Measurements from ENCODE around the gene MARCHF9. TPM values are rescaled to one million over a fixed set of nuclear protein-coding genes. Genes with fewer than 3 reads are reported as not detected.
A peak's percentile ranks its signal among the peaks of the same experiment; 100 is the strongest.

The MARCHF9 gene
- total RNA-seq, 2 donors from 2014 or later: 11.1 to 13.2 TPM

DNA sequence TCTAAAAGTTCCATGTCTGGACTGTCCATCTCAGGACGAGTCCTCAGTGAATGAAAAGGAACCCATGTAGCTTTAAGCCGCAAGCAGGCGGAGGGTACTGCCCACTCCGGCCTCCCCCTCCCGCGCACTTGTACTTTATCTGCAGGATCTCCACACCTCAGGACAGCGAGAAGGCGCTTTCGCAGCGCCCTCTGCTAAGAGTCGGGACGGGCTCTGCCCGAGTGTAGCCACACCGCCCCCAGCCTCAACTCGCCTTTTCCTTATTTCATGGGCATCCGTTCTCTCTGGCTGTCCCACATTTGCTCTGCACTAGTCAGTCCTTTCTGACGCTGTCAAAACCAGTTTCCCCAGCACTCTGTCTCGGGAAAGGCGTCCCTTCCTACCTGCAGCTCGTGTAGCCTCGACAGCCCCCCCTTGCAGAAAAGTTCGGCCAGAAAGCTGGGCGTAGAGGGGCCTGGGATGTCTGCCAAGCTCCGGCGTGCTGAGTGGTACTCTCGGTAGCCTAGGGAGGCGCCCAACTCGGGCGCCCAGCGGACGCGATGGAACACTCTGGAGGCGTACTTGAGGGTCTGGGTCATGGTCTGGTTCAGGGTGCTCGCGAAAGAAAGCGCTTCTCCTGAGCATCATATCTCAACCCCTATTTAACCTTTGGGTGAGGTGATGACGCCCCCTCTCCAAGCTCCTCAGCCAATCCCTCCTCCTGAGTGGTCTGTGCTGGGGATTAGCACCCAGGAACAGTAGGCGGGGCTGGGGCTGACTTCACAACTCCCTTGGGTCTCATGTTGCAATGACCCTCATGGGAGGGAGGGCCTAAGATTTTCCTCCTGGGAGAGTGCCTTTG is 11.8 kb downstream of the MARCHF9 start, which contains the start of gene CYP27B1:
TSS of gene CYP27B1 (minus strand) at position 615 of the 841 bp plus-strand sequence. CDS start at position 578, 37 bp downstream.
- intact Hi-C loops (cut with DNase I): no loop called here

DNA sequence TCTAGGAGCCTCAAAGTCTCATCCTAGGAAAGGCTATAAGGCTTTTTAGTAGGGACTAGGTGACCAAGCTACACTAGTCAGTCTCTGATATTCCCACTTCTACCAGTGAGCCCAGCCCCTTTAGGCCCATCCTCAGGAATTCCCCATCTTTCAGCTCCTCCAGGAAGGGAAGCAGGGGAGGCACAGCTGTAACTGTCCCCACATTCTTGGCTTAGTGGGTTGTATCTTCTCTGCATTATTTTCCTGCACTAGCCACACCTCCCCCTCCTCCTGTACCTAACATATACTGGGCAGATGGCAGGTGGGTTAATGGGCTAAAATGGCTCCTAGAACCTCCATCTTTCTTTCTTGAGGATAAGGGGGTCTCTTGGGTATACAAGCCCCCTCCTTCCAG is 12.4 kb downstream of the MARCHF9 start:
- DNase-seq (ENCODE audit: low spot score): no peak
- Histone ChIP-seq H3K4me3 (no peak overlapping the region), H3K9me3 (no peaks in the 10 kb centered on the region), H3K27me3 (replicated peaks; ENCODE audit: insufficient read depth) (no peaks in the 10 kb centered on the region), H3K36me3 (no peaks in the 10 kb centered on the region), H3K4me1 (replicated peaks) (peaks cover 24% of the 10 kb centered on the region), H3K27ac (no peak overlapping the region)
- intact Hi-C loops (cut with DNase I): no loop called here
- TF ChIP-seq CTCF (IDR thresholded peaks at IDR 0.05) (no peak), POLR2A (IDR thresholded peaks at IDR 0.05) (no peak), POLR2AphosphoS5 (IDR thresholded peaks at IDR 0.05) (no peak)

More for the DNA sequence above, 11.8 kb downstream of the MARCHF9 start, which contains the start of gene CYP27B1:
- H3K4me3 ChIP-seq: peak within 1 kb of the TSS in 1 of 2 donors; percentile 16
- no peak for TF ChIP-seq POLR2A (IDR thresholded peaks at IDR 0.05)
- TF ChIP-seq POLR2AphosphoS5 (IDR thresholded peaks at IDR 0.05): no peak
- TF ChIP-seq CTCF (IDR thresholded peaks at IDR 0.05): no peak
- no peak for DNase-seq (ENCODE audit: low spot score)
- H3K9me3 ChIP-seq: no peaks in the 10 kb centered on the region
- no peaks in the 10 kb centered on the region for H3K27me3 ChIP-seq (replicated peaks; ENCODE audit: insufficient read depth)
- no peak within 1 kb of the TSS for H3K27ac ChIP-seq
- H3K36me3 ChIP-seq: no peaks in the 10 kb centered on the region
- H3K4me1 ChIP-seq (replicated peaks): peaks cover 24% of the 10 kb centered on the region
- WGBS: 6% methylated on average over 36 of the region's 38 CpGs

DNA sequence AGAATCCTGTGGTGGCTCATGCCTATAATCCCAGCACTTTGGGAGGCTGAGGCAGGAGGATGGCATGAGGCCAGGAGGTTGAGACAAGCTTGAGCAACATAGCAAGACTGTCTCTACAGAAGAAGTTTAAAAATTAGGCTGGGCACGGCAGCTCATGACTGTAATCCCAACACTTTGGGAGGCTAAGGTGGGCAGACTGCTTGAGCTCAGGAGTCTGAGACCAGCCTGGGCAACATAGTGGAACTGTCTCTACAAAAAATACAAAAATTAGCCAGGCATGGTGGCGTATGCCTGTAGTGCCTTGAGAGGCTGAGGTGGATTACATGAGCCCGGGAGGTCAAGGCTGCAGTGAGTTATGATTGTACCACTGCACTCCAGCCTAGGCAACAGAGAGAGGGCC is 13.0 kb downstream of the MARCHF9 start:
- no peaks in the 10 kb centered on the region for H3K27me3 ChIP-seq (replicated peaks; ENCODE audit: insufficient read depth)
- H3K36me3 ChIP-seq: no peaks in the 10 kb centered on the region
- H3K4me1 ChIP-seq (replicated peaks): peaks cover 24% of the 10 kb centered on the region
- TF ChIP-seq POLR2A (IDR thresholded peaks at IDR 0.05) (no peak), POLR2AphosphoS5 (IDR thresholded peaks at IDR 0.05) (no peak), CTCF (IDR thresholded peaks at IDR 0.05) (no peak)
- no peak overlapping the region for H3K27ac ChIP-seq
- intact Hi-C loops (cut with DNase I): no loop called here
- no peaks in the 10 kb centered on the region for H3K9me3 ChIP-seq
- 100% methylated on average over 3 of the region's 3 CpGs for WGBS
- DNase-seq (ENCODE audit: low spot score): no peak
- H3K4me3 ChIP-seq: no peak overlapping the region

DNA sequence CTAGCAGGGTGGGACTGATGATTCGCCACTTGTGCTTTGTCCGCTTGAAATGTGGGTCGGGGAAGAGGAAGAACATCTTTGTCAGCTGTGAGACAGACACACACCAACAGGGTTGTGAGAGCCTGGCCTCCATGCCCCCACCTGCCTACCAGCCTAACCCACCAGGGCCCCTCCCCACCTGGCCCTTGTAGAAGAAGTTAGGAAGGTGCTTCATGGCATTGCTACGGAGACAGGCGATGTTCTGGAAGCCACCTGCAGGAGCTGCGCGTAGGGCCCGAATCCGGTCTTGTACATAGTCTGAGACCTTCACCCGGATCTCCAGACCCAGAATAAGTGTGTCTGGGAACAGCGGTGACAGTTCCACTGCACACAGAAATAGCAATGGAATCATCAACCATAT is 14.7 kb downstream of the MARCHF9 start:
- H3K36me3 ChIP-seq: no peaks in the 10 kb centered on the region
- intact Hi-C loops (cut with DNase I): no loop called here
- TF ChIP-seq CTCF (IDR thresholded peaks at IDR 0.05) (no peak), POLR2AphosphoS5 (IDR thresholded peaks at IDR 0.05) (no peak), POLR2A (IDR thresholded peaks at IDR 0.05) (no peak)
- no peaks in the 10 kb centered on the region for H3K27me3 ChIP-seq (replicated peaks; ENCODE audit: insufficient read depth)
- no peak overlapping the region for H3K27ac ChIP-seq
- no peak overlapping the region for H3K4me3 ChIP-seq
- H3K9me3 ChIP-seq: no peaks in the 10 kb centered on the region
- 93% methylated on average over 11 of the region's 11 CpGs for WGBS
- no peak for DNase-seq (ENCODE audit: low spot score)
- peaks cover 24% of the 10 kb centered on the region for H3K4me1 ChIP-seq (replicated peaks)

GRCh38 chr12:57770734-57771133 is 15.8 kb downstream of the MARCHF9 start:
- intact Hi-C loops (cut with DNase I): no loop called here
- Histone ChIP-seq H3K27ac (no peak overlapping the region), H3K4me3 (no peak overlapping the region), H3K9me3 (no peaks in the 10 kb centered on the region), H3K27me3 (replicated peaks; ENCODE audit: insufficient read depth) (no peaks in the 10 kb centered on the region), H3K4me1 (replicated peaks) (peaks cover 16% of the 10 kb centered on the region), H3K36me3 (no peaks in the 10 kb centered on the region)
- WGBS: 75% methylated on average over 4 of the region's 4 CpGs
- DNase-seq (ENCODE audit: low spot score): no peak
- TF ChIP-seq CTCF (IDR thresholded peaks at IDR 0.05) (no peak), POLR2A (IDR thresholded peaks at IDR 0.05) (no peak), POLR2AphosphoS5 (IDR thresholded peaks at IDR 0.05) (no peak)

All from prostate gland (tissue), 2 donors.